ENCODE measurements around the gene ZFP82.

Gene ZFP82

DNA sequence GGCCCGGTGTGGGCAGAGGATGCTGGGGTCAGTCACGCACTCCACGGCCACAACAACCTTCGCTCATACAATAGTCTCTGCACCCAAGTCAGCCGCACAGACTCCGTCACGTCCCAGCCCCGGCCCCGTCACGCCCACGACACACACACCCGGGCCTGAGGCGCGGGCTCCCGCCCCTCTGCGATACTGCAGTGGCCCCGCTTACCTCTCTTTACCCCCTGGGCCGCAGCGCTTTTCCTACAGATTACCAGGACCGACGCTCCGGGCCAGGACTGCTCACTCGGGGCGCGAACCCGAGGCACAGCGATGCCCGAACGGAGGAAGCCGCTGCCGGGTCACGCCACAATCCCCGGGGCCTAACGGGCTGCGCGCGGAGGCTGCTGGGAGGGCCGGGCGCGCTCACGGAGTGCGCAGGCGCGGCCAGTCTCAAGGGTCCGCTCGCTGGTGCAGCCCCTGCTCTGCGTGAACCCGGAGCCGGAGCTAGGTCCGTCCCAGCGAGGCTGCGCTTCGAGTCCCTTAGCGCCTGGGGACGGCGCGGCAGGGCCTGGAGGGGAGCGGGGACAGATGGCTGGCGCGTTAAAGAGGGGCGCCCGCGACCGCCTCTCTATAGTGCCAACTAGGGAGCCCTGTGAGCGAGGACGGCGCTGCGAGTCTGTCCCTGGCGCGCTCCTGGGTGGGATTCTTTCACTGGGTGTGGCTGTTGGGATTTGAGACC, at the start of gene ZFP82:
ZFP82 (minus strand) TSS at position 358 of the 715 bp plus-strand sequence. CDS start 8,855 bp downstream, outside the sequence.
- TF ChIP-seq, protein P1, sequence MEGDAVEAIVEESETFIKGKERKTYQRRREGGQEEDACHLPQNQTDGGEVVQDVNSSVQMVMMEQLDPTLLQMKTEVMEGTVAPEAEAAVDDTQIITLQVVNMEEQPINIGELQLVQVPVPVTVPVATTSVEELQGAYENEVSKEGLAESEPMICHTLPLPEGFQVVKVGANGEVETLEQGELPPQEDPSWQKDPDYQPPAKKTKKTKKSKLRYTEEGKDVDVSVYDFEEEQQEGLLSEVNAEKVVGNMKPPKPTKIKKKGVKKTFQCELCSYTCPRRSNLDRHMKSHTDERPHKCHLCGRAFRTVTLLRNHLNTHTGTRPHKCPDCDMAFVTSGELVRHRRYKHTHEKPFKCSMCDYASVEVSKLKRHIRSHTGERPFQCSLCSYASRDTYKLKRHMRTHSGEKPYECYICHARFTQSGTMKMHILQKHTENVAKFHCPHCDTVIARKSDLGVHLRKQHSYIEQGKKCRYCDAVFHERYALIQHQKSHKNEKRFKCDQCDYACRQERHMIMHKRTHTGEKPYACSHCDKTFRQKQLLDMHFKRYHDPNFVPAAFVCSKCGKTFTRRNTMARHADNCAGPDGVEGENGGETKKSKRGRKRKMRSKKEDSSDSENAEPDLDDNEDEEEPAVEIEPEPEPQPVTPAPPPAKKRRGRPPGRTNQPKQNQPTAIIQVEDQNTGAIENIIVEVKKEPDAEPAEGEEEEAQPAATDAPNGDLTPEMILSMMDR (conservative IDR thresholded peaks at IDR 0.05; ENCODE audit: control insufficient read depth, insufficient read depth, low read depth, low read length): no peak
- peak within 1 kb of the TSS; percentile 74 for H3K4me3 ChIP-seq (ENCODE audit: control insufficient read depth, low read depth, low read length)
- DNase-seq (ENCODE audit: low read depth): peak; percentile 73

DNA sequence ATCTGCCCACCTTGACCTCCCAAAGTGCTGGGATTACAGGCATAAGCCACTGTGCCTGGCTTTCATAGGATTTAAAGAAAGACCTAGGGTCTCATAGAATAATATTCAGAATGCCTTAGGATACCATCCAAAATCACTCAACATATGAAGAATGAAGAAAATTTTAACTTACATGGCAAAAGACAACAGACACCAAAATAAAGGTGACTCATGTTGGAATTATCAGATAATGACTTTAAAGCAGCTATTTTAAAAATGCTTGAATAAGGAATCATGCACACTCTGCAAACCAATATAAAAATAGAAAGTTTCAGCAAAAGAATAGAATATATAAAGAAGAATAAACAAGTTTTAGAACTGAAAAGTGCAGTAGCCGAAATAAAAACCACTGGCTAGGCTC, 41.6 kb upstream of the ZFP82 start:
- TF ChIP-seq, protein P1 (conservative IDR thresholded peaks at IDR 0.05; ENCODE audit: control insufficient read depth, insufficient read depth, low read depth, low read length): no peak
- no peak overlapping the region for H3K4me3 ChIP-seq (ENCODE audit: control insufficient read depth, low read depth, low read length)
- DNase-seq (ENCODE audit: low read depth): no peak

DNA sequence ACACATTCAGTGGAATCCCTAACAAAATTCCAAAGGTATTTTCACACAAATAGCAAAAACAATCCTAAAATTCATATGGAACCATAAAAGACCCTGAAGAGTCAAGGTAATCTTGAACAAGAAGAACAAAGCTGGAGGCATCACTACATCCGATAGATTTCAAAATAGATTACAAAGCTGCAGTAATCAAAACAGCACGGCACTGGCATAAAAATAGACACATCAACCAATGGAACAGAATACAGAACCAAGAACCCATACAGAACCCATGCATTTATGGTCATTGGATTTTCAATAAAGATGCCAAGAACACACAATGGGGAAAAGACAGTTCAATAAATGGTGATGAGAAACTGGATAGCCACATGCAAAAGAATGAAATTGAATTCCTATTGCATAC, 38.4 kb upstream of the ZFP82 start:
- no peak for DNase-seq (ENCODE audit: low read depth)
- TF ChIP-seq, protein P1 (conservative IDR thresholded peaks at IDR 0.05; ENCODE audit: control insufficient read depth, insufficient read depth, low read depth, low read length): no peak
- H3K4me3 ChIP-seq (ENCODE audit: control insufficient read depth, low read depth, low read length): no peak overlapping the region

DNA sequence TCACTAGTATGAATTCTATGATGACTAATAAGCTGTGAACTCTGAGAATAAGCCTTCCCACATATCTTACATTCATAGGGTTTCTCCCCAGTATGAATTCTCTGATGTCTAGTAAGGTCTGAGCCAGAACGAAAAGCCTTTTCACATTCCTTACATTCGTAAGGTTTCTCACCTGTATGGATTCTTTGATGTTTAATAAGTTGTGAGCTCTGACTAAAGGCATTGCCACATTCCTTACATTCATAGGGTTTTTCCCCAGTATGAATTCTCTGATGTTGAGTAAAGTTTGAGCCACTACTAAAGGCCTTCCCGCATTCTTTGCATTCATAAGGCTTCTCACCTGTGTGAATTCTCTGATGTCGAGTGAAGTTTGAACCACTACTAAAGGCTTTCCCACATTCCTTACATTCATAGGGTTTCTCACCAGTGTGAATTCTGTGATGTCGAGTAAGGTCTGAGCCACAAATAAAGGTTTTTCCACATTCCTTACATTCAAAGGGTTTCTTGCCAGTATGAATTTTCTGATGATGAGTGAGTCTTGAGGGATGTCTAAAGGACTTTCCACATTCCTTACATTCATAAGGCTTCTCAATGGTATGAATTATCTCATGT, 30.7 kb upstream of the ZFP82 start:
- TF ChIP-seq, protein P1 (conservative IDR thresholded peaks at IDR 0.05; ENCODE audit: control insufficient read depth, insufficient read depth, low read depth, low read length): no peak
- DNase-seq (ENCODE audit: low read depth): no peak
- H3K4me3 ChIP-seq (ENCODE audit: control insufficient read depth, low read depth, low read length): no peak overlapping the region

DNA sequence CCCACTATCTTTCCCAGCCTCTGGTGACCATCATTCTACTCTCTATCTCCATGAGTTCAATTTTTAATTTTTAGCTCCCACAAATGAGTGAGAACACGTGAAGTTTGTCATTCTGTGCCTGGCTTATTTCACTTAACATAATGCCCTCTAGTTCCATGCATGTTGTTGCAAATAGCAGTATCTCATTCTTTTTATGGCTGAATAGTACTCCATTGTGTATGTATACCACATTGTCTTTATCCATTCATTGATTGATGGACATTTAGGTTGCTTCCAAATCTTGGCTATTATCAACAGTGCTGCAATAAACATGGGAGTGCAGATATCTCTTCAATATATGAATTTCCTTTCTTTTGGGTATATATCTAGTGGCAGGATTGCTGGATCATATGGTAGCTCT, 22.9 kb upstream of the ZFP82 start:
- TF ChIP-seq, protein P1 (conservative IDR thresholded peaks at IDR 0.05; ENCODE audit: control insufficient read depth, insufficient read depth, low read depth, low read length): no peak
- H3K4me3 ChIP-seq (ENCODE audit: control insufficient read depth, low read depth, low read length): no peak overlapping the region
- DNase-seq (ENCODE audit: low read depth): no peak

DNA sequence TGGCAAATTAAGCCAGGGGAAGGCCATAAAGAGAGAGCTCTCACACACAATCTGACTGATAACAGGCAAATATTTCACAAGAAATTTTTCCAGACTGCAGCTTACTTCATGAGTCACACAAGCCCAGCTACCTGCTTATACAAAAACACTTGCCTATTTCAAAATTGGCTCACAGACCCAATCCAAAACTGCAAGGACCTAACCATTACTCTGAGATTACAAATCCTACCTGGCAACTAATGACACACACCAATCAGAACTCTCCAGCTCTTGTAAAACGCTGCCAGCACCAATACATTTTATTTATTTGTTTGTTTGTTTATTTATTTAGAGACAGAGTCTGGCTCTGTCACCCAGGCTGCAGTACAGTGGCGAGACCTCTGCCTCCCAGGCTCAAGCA, 18.1 kb upstream of the ZFP82 start:
- TF ChIP-seq, protein P1 (conservative IDR thresholded peaks at IDR 0.05; ENCODE audit: control insufficient read depth, insufficient read depth, low read depth, low read length): no peak
- H3K4me3 ChIP-seq (ENCODE audit: control insufficient read depth, low read depth, low read length): no peak overlapping the region
- DNase-seq (ENCODE audit: low read depth): peak; percentile 27

Measured in fibroblast of mammary gland (primary cell).